GM12891 (cell line): ENCODE data around the gene ARPP21.

ENCODE experiments used
- DNase-seq: peaks from one replicate; pipeline ENCODE4 v3.0.0; 2011; ENCODE audit warnings: low spot score; ENCODE audit not compliant: insufficient read length
- FAIRE-seq: peaks from 2 replicates; lab custom pipeline; 2011; peaks lifted over from hg19 to GRCh38; lab: Jason Lieb, UNC
- PAX5 ChIP-seq: IDR thresholded peaks from 2 replicates; pipeline ENCODE4 v1.6.1; 2011; ENCODE audit warnings: low read length, moderate library complexity, mild to moderate bottlenecking; ENCODE audit not compliant: insufficient read depth, severe bottlenecking
- POLR2A ChIP-seq: IDR thresholded peaks from 2 replicates; pipeline ENCODE4 v1.6.1; 2011; ENCODE audit warnings: low read depth, low read length, control low read depth
- POLR2AphosphoS5 ChIP-seq: IDR thresholded peaks from 2 replicates; pipeline ENCODE4 v1.6.1; 2011; ENCODE audit warnings: low read depth, low read length, control low read depth
- POU2F2 ChIP-seq: IDR thresholded peaks from 2 replicates; pipeline ENCODE4 v1.6.1; 2011; ENCODE audit warnings: low read depth, mild to moderate bottlenecking, control low read depth, low read length, moderate library complexity
- SPI1 ChIP-seq: IDR thresholded peaks from 2 replicates; pipeline ENCODE4 v1.6.1; 2011; ENCODE audit warnings: low read depth, low read length, control low read depth
- TAF1 ChIP-seq: IDR thresholded peaks from 2 replicates; pipeline ENCODE4 v1.6.1; 2011; ENCODE audit warnings: low read depth, low read length, control low read depth

Gene ARPP21

GRCh38 chr3:35654476-35654875 lies 15.2 kb downstream of the ARPP21 start:
- DNase-seq: no peak
- TF ChIP-seq TAF1 (no peak), SPI1 (no peak), PAX5 (no peak), POLR2AphosphoS5 (no peak), POLR2A (no peak), POU2F2 (no peak)
- no peak for FAIRE-seq

- FAIRE-seq (no peak), DNase-seq (no peak)
- TF ChIP-seq POLR2A: no peak
- TF ChIP-seq POU2F2: no peak
- no peak for TF ChIP-seq SPI1
- TF ChIP-seq PAX5: no peak
- TF ChIP-seq POLR2AphosphoS5: no peak
- no peak for TF ChIP-seq TAF1
These were observed 19.4 kb downstream of the ARPP21 start for GRCh38 chr3:35658686-35659085.

GRCh38 chr3:35659768-35660167 lies 20.4 kb downstream of the ARPP21 start:
- DNase-seq (no peak), FAIRE-seq (no peak)
- TF ChIP-seq PAX5 (no peak), POLR2AphosphoS5 (no peak), POLR2A (no peak), SPI1 (no peak)

- no peak for DNase-seq
These were observed 24.1 kb downstream of the ARPP21 start for GRCh38 chr3:35663471-35663870.

GRCh38 chr3:35664460-35664919 lies 25.2 kb downstream of the ARPP21 start:
- DNase-seq (no peak), FAIRE-seq (no peak)
- TF ChIP-seq POLR2A (no peak), POLR2AphosphoS5 (no peak), POU2F2 (no peak), TAF1 (no peak), PAX5 (no peak), SPI1 (no peak)

More at GRCh38 chr3:35663471-35663870, 24.1 kb downstream of the ARPP21 start:
- TF ChIP-seq POLR2A (no peak), SPI1 (no peak), PAX5 (no peak), POU2F2 (no peak), TAF1 (no peak), POLR2AphosphoS5 (no peak)
- FAIRE-seq: no peak

GRCh38 chr3:35665390-35666055 lies 26.2 kb downstream of the ARPP21 start:
- no peak for DNase-seq
- no peak for FAIRE-seq
- TF ChIP-seq POU2F2: no peak
- TF ChIP-seq TAF1: no peak
- no peak for TF ChIP-seq PAX5
- TF ChIP-seq POLR2AphosphoS5: no peak
- TF ChIP-seq POLR2A: no peak
- TF ChIP-seq SPI1: no peak

- DNase-seq (no peak), FAIRE-seq (no peak)
- TF ChIP-seq POLR2A: no peak
These were observed 27.6 kb downstream of the ARPP21 start for GRCh38 chr3:35666888-35667287.

GRCh38 chr3:35670408-35670965 lies 31.2 kb downstream of the ARPP21 start:
- DNase-seq (no peak), FAIRE-seq (no peak)
- TF ChIP-seq TAF1 (no peak), PAX5 (no peak), POU2F2 (no peak), POLR2A (no peak), SPI1 (no peak), POLR2AphosphoS5 (no peak)

GRCh38 chr3:35671483-35671882 lies 32.2 kb downstream of the ARPP21 start:
- no peak for DNase-seq
- TF ChIP-seq POLR2A (no peak), SPI1 (no peak), TAF1 (no peak), POU2F2 (no peak), POLR2AphosphoS5 (no peak), PAX5 (no peak)
- no peak for FAIRE-seq

GRCh38 chr3:35673017-35673416 lies 33.7 kb downstream of the ARPP21 start:
- no peak for DNase-seq
- TF ChIP-seq PAX5 (no peak), POU2F2 (no peak)
- no peak for FAIRE-seq
